ENCODE results near the gene LRRC32.

- TF ChIP-seq POLR2A (IDR thresholded peaks at IDR 0.05): no peak
- TF ChIP-seq CTCF (IDR thresholded peaks at IDR 0.05): no peak
These were observed 7.8 kb upstream of the LRRC32 start for GRCh38 chr11:76678321-76678720.

Data from thyroid gland (tissue), 4 donors.